AG09309 (cell line): ENCODE results near the gene TRPM1.

Source experiments
- DNase-seq: peaks from one replicate; pipeline ENCODE4 v3.0.0-alpha.2; 2010; ENCODE audit warnings: low read depth
- H3K4me3 ChIP-seq: 2 replicates; pipeline ENCODE4 v1.5.1; 2011; ENCODE audit warnings: mild to moderate bottlenecking, low read depth, low read length, moderate library complexity; ENCODE audit not compliant: control insufficient read depth
- CTCF ChIP-seq: IDR thresholded peaks from 2 replicates; pipeline ENCODE4 v1.5.1; 2011; ENCODE audit warnings: mild to moderate bottlenecking, low read depth, low read length, inconsistent platforms; ENCODE audit not compliant: insufficient read depth, control insufficient read depth; ENCODE audit errors: missing control alignments

The TRPM1 gene

GRCh38 chr15:31104003-31104402 lies 2.5 kb upstream of the TRPM1 start:
- no peak for DNase-seq
- H3K4me3 ChIP-seq, result no peak overlapping the region
- TF ChIP-seq CTCF, result no peak

GRCh38 chr15:31102374-31103342 lies 1.1 kb upstream of the TRPM1 start:
- no peak for DNase-seq
- H3K4me3 ChIP-seq, result no peak overlapping the region
- TF ChIP-seq CTCF, result no peak

DNA sequence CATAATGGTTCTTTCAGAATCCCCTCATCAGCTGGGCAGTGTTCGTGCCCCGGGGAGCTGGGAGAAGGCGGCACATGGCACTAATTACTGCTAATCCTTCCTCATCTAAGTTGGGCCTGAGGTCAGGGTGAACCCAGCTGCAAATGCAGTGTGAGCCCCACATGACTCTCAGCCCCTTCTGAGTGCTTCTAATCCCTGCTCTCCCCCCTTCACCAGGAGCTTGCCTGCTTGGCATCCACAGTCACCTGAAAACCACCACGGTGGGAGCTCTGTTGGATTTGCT lies 455 bp upstream of the TRPM1 start:
- no peak for DNase-seq

DNA sequence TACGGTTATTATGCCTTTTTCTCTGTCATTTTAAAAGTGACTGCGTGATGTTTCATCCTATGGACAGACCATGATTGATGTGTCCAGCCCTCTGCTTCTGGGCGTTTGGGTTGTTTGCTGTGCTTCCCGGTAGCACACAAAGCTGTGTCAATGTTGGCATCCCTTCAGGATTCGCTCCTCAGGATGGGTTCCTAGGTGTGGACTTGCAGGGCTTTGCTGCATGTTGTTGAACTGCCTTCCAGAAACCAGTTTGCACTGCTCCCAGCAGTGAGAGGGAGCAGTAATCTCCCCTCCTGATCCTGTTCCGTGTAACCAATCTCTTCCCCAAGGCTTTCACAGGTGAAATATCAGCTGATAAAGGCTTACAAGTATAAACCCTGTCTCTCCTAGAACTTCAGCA lies 787 bp downstream of the TRPM1 start:
- H3K4me3 ChIP-seq, result no peak overlapping the region
- no peak for DNase-seq
- no peak for TF ChIP-seq CTCF

More for the DNA sequence above, 455 bp upstream of the TRPM1 start:
- TF ChIP-seq CTCF, result no peak
- H3K4me3 ChIP-seq, result no peak overlapping the region

DNA sequence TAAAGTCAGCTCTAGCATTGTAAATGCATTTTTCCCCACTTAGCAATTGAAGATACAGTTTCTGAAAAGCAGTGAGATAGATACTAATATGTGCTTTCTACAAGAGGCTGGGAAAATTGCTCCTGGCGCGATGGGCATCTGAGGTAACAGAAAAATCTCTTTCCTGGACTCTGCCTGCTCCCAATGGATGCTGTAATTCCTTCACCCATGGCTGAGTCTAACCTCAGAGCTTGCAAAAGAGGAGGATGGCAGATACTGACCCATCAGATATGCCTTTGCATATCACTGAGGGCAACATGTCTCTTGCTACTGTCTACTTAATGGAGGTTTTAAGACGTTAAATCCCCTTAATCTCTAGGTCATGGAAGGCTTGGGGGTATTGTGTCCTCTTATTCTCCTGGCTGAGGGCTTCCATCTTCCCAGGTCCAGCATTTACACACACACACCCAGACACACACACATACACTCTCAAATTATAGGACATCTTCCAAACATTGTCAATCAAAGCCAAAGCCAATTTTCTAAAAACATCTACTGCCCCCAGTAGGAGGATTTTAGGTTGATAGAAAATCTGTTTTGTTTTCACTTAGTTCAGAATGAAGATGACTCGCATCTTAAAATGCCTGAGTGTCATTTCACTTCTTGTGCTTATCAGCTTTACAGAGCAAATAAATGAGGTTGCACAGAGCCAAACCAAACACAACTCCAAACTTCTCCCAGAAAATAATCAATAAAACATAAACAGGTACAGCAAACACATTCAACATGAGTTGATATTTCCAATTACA lies 2.4 kb downstream of the TRPM1 start:
- no peak overlapping the region for H3K4me3 ChIP-seq
- no peak for TF ChIP-seq CTCF
- DNase-seq, result no peak

DNA sequence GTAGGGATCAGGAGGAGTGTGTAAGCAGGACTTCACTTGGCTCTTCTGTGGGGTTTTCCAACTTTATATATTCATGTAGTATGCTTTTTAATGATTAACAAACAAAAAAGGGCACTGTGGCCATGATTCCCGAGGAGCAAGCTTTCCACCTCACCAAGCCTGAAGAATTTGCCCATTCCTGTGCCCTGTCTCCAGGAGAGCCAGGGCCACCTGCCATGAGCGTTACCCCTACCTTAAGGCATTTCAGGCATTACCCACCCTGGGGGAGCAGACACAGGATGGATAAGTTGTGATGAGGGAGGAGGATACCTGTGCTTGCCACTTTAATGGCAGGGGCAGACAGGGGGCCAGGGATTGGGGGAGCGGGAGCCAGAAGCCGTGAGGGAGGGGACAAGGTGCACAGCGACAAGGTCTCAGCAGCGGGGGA lies 3.0 kb downstream of the TRPM1 start:
- no peak for TF ChIP-seq CTCF
- no peak overlapping the region for H3K4me3 ChIP-seq
- DNase-seq, result no peak
